ENCODE measurements around the gene MIS12. TPM values are rescaled to one million over a fixed set of nuclear protein-coding genes. Genes with fewer than 3 reads are reported as not detected.

Gene MIS12
- total and polyA plus RNA-seq, 3 experiments from 2014 or later, result 21.7 to 48.1 (median 47.3) TPM

DNA sequence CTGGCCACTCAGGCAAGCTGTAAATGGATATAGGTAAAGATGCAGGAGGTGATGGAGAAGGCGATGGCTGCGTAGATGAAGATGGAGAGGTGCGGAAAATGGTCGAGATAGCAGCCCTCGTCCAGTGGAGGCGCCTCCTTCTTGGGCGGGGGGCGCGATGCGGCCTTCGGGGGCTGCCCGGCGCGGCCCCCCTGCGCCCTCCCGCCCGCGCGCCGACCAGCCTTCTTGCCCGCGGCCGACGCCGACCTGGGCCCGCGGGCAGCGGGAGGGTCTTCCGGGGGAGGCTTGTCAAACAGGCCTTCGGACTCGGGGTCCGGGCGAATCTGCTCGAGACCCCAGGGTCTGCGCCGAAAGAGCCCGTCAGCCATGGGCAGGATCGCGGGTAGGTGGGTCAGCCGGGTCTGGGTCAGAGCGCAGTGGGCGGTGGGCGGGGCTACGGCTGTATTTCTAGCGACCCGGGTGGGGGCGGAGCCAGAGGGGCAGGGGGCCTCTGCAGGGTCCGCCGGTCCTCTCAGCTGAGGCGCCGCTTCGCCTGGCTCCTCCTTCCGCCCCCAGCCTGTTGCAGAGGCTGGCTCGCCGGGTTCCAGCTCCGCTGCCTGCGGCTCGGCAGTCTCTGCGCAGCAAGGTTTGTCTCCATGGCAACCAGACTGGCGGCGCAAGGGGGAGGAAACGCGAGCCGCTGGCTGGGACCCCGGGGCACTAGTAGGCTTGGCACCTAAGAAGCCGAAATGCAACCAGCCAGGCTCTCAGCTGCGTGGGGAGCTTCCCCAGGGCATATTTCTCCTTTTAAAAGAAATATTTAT is 14.4 kb downstream of the MIS12 start:
- H3K36me3 Mint-ChIP-seq, result peaks cover 0 to 35% (median 9%) of the 10 kb centered on the region in 3 donors
- H3K9me3 Mint-ChIP-seq, result no peaks in the 10 kb centered on the region
- CTCF ChIA-PET, result interaction anchor here (1.0 to 2.2 kb wide), 3 partner anchors 15 to 61 kb away, joined by 3 to 10 read pairs (median 5); partner anchors contain the start of genes DERL2 and MIS12

GRCh38 chr17:5501685-5502084 is 15.3 kb downstream of the MIS12 start:
- peaks cover 0 to 1% of the 10 kb centered on the region in 2 donors for H3K27me3 Mint-ChIP-seq
- no peak overlapping the region for H3K27ac ChIP-seq (ENCODE audit: low read depth, low read length)
- peak overlapping the region; percentile 55 to 97 (median 88) for H3K27ac Mint-ChIP-seq
- ChIA-PET CTCF (interaction anchor here (1.9 to 2.2 kb wide), 2 partner anchors 16 to 17 kb away, joined by 5 to 10 read pairs; partner anchors contain the start of genes DERL2 and MIS12), POLR2A (no interaction called here)
- peaks cover 0 to 38% (median 11%) of the 10 kb centered on the region in 3 donors for H3K36me3 Mint-ChIP-seq
- H3K9me3 ChIP-seq (ENCODE audit: low read length), result no peaks in the 10 kb centered on the region
- no peaks in the 10 kb centered on the region for H3K27me3 ChIP-seq (ENCODE audit: insufficient read depth, low read length, poor library complexity, severe bottlenecking)
- peaks cover 10% of the 10 kb centered on the region for H3K4me1 ChIP-seq (ENCODE audit: insufficient read depth, low read length)
- peak overlapping the region; percentile 27 to 95 (median 77) for H3K4me3 Mint-ChIP-seq
- H3K4me1 Mint-ChIP-seq, result peaks cover 21 to 27% (median 22%) of the 10 kb centered on the region in 3 donors
- DNase-seq, result no peak
- no peak overlapping the region for H3K4me3 ChIP-seq (ENCODE audit: low read length)
- no peaks in the 10 kb centered on the region for H3K9me3 Mint-ChIP-seq
- H3K36me3 ChIP-seq (ENCODE audit: insufficient read depth, low read length), result no peaks in the 10 kb centered on the region

More for the DNA sequence above, 14.4 kb downstream of the MIS12 start:
- peak; percentile 67 to 93 (median 82) for DNase-seq
- Histone ChIP-seq H3K4me1 (ENCODE audit: insufficient read depth, low read length) (peaks cover 10% of the 10 kb centered on the region), H3K4me3 (ENCODE audit: low read length) (peak overlapping the region; percentile 47), H3K36me3 (ENCODE audit: insufficient read depth, low read length) (no peaks in the 10 kb centered on the region), H3K27ac (ENCODE audit: low read depth, low read length) (peak overlapping the region; percentile 38), H3K27me3 (ENCODE audit: insufficient read depth, low read length, poor library complexity, severe bottlenecking) (no peaks in the 10 kb centered on the region), H3K9me3 (ENCODE audit: low read length) (no peaks in the 10 kb centered on the region)
- Mint-ChIP-seq H3K27me3 (peaks cover 0 to 1% of the 10 kb centered on the region in 2 donors), H3K4me1 (peaks cover 21 to 27% (median 22%) of the 10 kb centered on the region in 3 donors), H3K27ac (peak overlapping the region; percentile 62 to 97 (median 94)), H3K4me3 (peak overlapping the region; percentile 82 to 96 (median 95))
- POLR2A ChIA-PET, result interaction anchor here (0.6 to 2.7 kb wide), 4 partner anchors 12 to 84 kb away, joined by 3 to 21 read pairs (median 4); partner anchors contain the start of genes DERL2 and MIS12

GRCh38 chr17:5502552-5502951 is 16.2 kb downstream of the MIS12 start:
- Histone ChIP-seq H3K4me1 (ENCODE audit: insufficient read depth, low read length) (peaks cover 10% of the 10 kb centered on the region), H3K36me3 (ENCODE audit: insufficient read depth, low read length) (no peaks in the 10 kb centered on the region), H3K9me3 (ENCODE audit: low read length) (no peaks in the 10 kb centered on the region), H3K4me3 (ENCODE audit: low read length) (no peak overlapping the region), H3K27ac (ENCODE audit: low read depth, low read length) (no peak overlapping the region), H3K27me3 (ENCODE audit: insufficient read depth, low read length, poor library complexity, severe bottlenecking) (no peaks in the 10 kb centered on the region)
- DNase-seq, result no peak
- ChIA-PET POLR2A (no interaction called here), CTCF (interaction anchor here (1.2 kb wide), 1 partner anchor 16 kb away, joined by 5 read pairs; the partner anchor contains the start of genes DERL2 and MIS12)
- H3K4me1 Mint-ChIP-seq, result peaks cover 21 to 27% (median 22%) of the 10 kb centered on the region in 3 donors
- H3K36me3 Mint-ChIP-seq, result peaks cover 0 to 41% (median 13%) of the 10 kb centered on the region in 3 donors
- no peaks in the 10 kb centered on the region for H3K9me3 Mint-ChIP-seq
- peak overlapping the region in 1 of 7 donors; percentile 24 for H3K4me3 Mint-ChIP-seq
- peaks cover 0 to 1% of the 10 kb centered on the region in 2 donors for H3K27me3 Mint-ChIP-seq
- H3K27ac Mint-ChIP-seq, result peak overlapping the region in 7 of 8 donors; percentile 2 to 88 (median 55)

GRCh38 chr17:5506307-5506706 is 19.9 kb downstream of the MIS12 start:
- Mint-ChIP-seq H3K27me3 (no peaks in the 10 kb centered on the region), H3K9me3 (no peaks in the 10 kb centered on the region), H3K4me3 (no peak overlapping the region), H3K36me3 (peaks cover 0 to 58% (median 17%) of the 10 kb centered on the region in 3 donors), H3K4me1 (peaks cover 4 to 8% (median 4%) of the 10 kb centered on the region in 3 donors), H3K27ac (peak overlapping the region in 2 of 8 donors; percentile 11 to 26)
- Histone ChIP-seq H3K27me3 (ENCODE audit: insufficient read depth, low read length, poor library complexity, severe bottlenecking) (no peaks in the 10 kb centered on the region), H3K36me3 (ENCODE audit: insufficient read depth, low read length) (peaks cover 4% of the 10 kb centered on the region), H3K4me3 (ENCODE audit: low read length) (no peak overlapping the region), H3K4me1 (ENCODE audit: insufficient read depth, low read length) (no peaks in the 10 kb centered on the region), H3K9me3 (ENCODE audit: low read length) (no peaks in the 10 kb centered on the region), H3K27ac (ENCODE audit: low read depth, low read length) (no peak overlapping the region)
- POLR2A ChIA-PET, result no interaction called here
- DNase-seq, result no peak
- CTCF ChIA-PET, result no interaction called here

DNA sequence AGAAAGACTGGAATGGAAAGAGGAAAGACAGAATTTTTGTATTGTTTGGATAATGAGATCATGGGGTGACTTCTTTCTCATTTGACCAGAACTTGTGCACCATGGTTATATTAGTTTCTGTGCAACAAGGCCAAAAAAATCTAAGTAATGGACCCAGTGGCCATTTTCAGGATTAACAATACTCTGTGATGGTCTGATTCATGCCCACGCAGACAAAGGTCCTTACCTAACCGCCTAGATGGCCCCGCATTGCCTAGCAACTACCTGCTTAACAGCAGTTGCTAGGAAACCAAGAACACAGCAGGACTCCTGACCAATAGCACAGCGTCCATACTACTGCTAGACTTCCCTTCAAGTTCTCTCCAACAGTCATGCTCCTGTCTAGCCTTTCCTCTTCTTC is 22.4 kb downstream of the MIS12 start:
- peak overlapping the region in 3 of 8 donors; percentile 43 to 79 (median 45) for H3K27ac Mint-ChIP-seq
- POLR2A ChIA-PET, result no interaction called here
- peaks cover 5 to 58% (median 16%) of the 10 kb centered on the region in 3 donors for H3K36me3 Mint-ChIP-seq
- Histone ChIP-seq H3K4me3 (ENCODE audit: low read length) (no peak overlapping the region), H3K27ac (ENCODE audit: low read depth, low read length) (no peak overlapping the region), H3K36me3 (ENCODE audit: insufficient read depth, low read length) (peaks cover 4% of the 10 kb centered on the region), H3K9me3 (ENCODE audit: low read length) (no peaks in the 10 kb centered on the region), H3K27me3 (ENCODE audit: insufficient read depth, low read length, poor library complexity, severe bottlenecking) (no peaks in the 10 kb centered on the region), H3K4me1 (ENCODE audit: insufficient read depth, low read length) (peaks cover 25% of the 10 kb centered on the region)
- H3K4me3 Mint-ChIP-seq, result no peak overlapping the region
- no peaks in the 10 kb centered on the region for H3K27me3 Mint-ChIP-seq
- H3K9me3 Mint-ChIP-seq, result no peaks in the 10 kb centered on the region
- H3K4me1 Mint-ChIP-seq, result peaks cover 23 to 30% (median 25%) of the 10 kb centered on the region in 3 donors
- no peak for DNase-seq
- CTCF ChIA-PET, result no interaction called here

- peaks cover 30% of the 10 kb centered on the region for H3K4me1 ChIP-seq (ENCODE audit: insufficient read depth, low read length)
- CTCF ChIA-PET, result no interaction called here
- H3K9me3 ChIP-seq (ENCODE audit: low read length), result no peaks in the 10 kb centered on the region
- no peaks in the 10 kb centered on the region for H3K27me3 Mint-ChIP-seq
- no peak for DNase-seq
- H3K27me3 ChIP-seq (ENCODE audit: insufficient read depth, low read length, poor library complexity, severe bottlenecking), result no peaks in the 10 kb centered on the region
- no peak overlapping the region for H3K4me3 ChIP-seq (ENCODE audit: low read length)
- H3K36me3 ChIP-seq (ENCODE audit: insufficient read depth, low read length), result peaks cover 8% of the 10 kb centered on the region
- H3K4me1 Mint-ChIP-seq, result peaks cover 28 to 37% (median 32%) of the 10 kb centered on the region in 3 donors
- peaks cover 5 to 58% (median 20%) of the 10 kb centered on the region in 3 donors for H3K36me3 Mint-ChIP-seq
- H3K27ac Mint-ChIP-seq, result peak overlapping the region in 2 of 8 donors; percentile 65 to 79
- H3K9me3 Mint-ChIP-seq, result no peaks in the 10 kb centered on the region
- H3K4me3 Mint-ChIP-seq, result no peak overlapping the region
- H3K27ac ChIP-seq (ENCODE audit: low read depth, low read length), result no peak overlapping the region
- POLR2A ChIA-PET, result no interaction called here
Measured at GRCh38 chr17:5509482-5509881, 23.1 kb downstream of the MIS12 start.

DNA sequence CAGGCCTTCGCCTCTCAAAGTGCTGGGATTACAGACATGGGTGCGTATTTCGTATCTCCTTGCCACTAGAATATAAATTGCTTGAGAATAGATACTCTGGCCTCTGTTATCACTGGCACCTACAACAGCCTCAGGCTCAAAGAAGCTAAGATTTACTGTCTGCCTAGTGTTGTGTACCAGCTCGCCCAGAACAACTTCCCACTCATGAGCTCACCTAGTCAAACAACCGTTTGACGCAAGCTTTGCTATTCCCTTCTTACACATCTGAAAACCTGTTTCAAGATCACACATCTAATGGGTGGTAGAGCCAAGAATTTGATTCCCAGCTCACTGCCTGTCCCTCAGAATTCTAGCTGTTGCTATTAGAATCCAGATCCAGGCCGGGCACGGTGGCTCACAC is 24.4 kb downstream of the MIS12 start:
- Mint-ChIP-seq H3K9me3 (no peaks in the 10 kb centered on the region), H3K4me3 (no peak overlapping the region), H3K27ac (no peak overlapping the region), H3K27me3 (no peaks in the 10 kb centered on the region), H3K36me3 (peaks cover 12 to 60% (median 28%) of the 10 kb centered on the region in 3 donors), H3K4me1 (peaks cover 30 to 43% (median 41%) of the 10 kb centered on the region in 3 donors)
- Histone ChIP-seq H3K27ac (ENCODE audit: low read depth, low read length) (no peak overlapping the region), H3K9me3 (ENCODE audit: low read length) (no peaks in the 10 kb centered on the region), H3K27me3 (ENCODE audit: insufficient read depth, low read length, poor library complexity, severe bottlenecking) (no peaks in the 10 kb centered on the region), H3K4me3 (ENCODE audit: low read length) (no peak overlapping the region), H3K4me1 (ENCODE audit: insufficient read depth, low read length) (peaks cover 32% of the 10 kb centered on the region), H3K36me3 (ENCODE audit: insufficient read depth, low read length) (peaks cover 20% of the 10 kb centered on the region)
- ChIA-PET POLR2A (interaction anchor here (0.7 kb wide), 1 partner anchor 1066 kb away, joined by 5 read pairs; no protein-coding TSS in a partner anchor), CTCF (no interaction called here)
- peak in 1 of 5 donors; percentile 15 for DNase-seq

Measured in CD8-positive, alpha-beta memory T cell (primary cell).